HG03135 (cell line): ENCODE results near the gene SPATS2L.

Source experiments
- ATAC-seq: cut with Tn5 transposase; IDR thresholded peaks from one replicate; pipeline ENCODE4 v1.9.1; 2021; ENCODE audit warnings: mild to moderate bottlenecking, moderate library complexity; ENCODE audit not compliant: unreplicated experiment

SPATS2L gene

DNA sequence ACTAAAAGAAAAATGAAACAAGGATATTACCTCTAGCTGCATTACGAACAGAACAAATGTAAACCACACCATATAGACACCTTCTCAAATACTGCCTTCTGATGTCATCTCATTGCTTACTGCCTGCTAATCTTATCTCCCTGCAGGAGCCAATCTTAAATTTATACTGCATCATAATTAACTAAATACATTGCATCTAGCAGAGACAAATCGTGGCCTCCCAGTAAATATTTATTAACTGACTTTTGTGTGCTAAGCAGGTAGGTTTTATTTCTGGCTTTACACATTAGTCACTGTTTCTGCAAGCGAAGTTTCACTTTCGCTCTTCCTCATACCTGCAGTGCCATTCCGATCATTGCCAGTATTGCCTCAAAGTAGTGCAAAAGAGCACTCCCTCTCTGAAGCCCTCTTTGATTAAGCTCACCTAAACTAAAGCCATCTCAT is 67.5 kb downstream of the SPATS2L start:
- peak; percentile 83 for ATAC-seq

DNA sequence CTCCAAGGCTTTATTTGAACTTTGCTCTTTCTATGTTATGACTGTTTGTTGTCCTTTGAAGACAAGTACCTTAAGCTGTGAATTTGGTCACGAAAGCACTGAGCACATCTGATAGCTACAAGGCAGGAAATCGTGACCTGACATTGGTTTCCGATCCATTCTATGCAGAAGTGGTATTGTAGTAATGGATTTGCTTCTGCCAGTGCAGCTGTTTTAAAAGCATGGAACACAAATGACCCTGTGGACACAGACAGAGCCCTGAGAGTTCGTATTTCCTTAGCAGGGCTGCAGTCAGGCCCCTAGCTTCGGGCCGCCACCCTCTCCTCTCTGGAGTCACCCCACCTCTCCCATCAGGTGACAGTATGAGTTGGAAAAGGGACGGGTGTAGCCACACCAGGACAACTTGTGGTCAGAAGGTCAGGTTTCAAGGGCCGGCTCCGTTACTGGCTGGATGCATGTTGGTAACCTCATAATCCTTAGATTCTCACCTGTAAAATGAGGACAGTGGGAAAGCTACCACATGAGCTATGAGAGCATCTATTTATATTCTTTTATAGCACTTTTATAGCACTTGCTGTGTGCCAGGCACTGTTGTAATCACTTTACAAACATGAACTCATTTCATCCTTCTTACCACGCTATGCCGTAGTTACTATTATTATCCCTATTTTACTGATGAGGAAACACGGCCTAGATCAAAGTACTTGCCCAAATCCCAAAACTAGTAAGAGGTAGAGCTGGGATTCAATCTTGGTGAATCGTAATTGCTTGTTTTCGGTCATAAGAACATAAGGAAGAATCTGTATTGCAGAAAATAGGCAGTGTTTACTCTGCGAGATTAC is 70.2 kb downstream of the SPATS2L start:
- no peak for ATAC-seq

GRCh38 chr2:200377355-200378336 is 71.2 kb downstream of the SPATS2L start:
- ATAC-seq, result no peak

DNA sequence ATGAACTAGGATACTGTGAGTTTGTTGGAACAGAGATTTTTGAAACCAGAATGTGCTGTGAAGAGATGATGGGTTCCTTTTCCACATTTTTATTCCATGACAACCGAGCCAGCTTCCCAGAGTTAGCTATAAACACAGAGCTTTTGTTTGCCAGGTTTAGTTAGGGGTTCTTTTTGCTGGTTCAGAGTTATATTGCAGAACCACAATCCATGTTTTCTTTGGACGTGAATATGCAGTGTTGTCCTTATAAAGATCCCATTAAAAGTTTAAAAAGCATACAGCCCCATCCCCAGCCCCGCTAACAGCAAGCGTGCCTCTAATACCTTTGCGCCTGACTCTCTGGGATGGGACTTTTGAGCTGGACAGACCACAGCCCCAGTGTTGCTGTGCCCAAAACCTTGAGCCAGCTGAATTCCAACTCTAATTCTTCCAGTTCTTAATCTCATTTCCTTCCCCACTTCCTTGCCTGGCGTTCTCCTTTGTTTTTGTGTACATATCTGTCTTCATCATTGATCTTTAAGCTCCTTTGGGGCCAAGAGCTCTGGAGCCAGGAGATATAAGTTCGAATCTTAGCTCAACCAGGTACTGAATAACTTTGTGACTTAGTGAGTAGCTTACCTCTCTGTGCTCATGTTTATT is 72.3 kb downstream of the SPATS2L start:
- no peak for ATAC-seq

DNA sequence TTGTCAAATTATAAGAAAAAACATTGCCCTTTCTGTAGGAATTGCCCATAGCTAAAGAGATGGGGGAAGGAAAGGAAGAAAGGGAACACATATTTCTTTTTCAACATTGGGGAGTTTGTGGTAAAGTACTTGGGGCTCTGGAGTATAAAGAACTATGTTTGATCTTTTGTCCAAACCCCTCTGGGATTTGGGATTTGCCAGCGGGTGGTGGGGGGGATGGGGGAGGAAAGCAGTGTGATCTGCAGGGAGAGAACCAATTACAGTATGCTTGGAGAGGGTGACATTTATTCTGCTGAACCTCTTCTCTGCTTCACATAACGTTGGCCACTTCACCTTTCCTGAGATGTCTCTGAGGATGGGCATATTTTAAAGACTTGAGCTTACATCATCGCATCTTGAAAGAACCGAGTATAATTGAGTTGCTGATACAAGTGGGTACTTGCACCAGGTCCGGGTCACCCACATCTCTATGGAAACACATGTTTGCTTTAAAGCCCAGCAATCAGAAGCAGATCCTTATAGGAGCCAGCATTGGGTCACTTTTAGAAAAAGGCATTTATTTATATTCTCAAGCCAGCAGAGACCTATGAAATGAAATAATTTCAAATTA is 73.1 kb downstream of the SPATS2L start:
- no peak for ATAC-seq

DNA sequence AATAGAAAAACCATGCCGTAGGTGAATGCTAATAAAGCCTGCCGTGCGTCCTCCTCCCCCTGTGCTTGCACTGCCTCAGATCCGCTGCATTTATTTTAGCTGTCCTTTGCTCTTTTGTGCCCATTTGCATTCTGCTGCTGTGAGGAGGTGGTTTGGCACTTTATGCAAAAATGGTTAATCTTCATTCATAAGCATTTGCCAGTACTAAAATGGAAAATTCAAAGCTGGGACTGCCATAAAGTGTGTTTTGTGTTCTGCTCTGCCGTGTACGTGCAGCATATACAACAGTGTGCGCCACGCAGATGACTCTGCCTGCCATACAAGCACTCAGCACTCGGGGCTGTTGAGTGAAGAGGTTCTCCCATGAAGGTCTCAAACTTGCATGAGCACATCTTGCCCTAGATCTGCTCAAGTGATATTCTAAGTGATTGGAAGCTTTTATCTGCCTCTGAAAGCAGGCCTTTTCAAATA is 73.6 kb downstream of the SPATS2L start:
- no peak for ATAC-seq

GRCh38 chr2:200380833-200381542 is 74.5 kb downstream of the SPATS2L start:
- ATAC-seq, result no peak

DNA sequence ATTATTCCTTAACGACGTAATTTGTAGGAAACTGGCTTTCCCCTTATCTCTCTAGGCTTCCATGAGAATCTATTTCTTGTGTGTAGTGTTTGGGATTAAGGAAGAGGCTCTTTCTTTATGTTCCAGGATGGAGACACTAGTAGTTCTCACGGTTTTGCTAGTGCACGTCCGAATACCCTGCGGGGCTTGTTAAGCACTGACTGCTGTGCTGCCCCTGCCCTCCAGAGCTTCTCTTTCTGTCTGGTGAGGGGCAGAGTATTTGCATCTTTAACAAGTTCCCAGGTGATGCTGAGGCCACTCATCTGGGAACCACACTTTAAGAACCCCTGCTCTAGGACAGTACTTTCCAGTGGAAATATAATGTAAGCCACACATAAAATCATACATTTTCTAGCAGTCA is 76.4 kb downstream of the SPATS2L start:
- no peak for ATAC-seq

- ATAC-seq, result peak; percentile 78
Measured at GRCh38 chr2:200383380-200384110, 77.1 kb downstream of the SPATS2L start.

DNA sequence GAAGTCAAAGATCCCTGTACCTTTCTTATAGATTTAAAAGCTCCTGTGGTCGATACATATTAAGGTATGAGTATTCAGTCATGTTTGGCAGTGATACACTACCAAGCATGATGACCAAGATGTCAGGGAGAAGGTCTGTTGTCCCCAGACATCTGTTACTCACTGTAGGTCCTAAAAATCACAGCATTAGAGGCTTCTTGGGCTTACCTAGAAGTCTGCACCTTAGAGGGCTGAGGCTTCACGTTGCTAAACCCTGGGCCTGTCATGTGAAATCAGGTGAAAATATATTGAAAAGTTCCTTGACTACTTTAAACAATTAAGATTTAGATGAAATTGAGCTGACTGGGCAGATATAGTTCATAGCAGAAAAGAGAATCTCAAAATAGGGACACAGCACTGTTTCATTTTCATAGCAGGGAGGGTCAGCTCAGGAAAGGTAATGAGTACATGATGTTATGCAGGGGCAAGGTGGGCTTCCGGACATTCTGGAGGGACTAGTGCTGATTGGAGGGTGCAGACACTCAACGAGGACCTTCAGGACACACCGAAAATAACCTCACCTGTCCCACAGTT is 78.7 kb downstream of the SPATS2L start:
- no peak for ATAC-seq

- ATAC-seq, result no peak
Measured at GRCh38 chr2:200393191-200393590, 86.7 kb downstream of the SPATS2L start.

- no peak for ATAC-seq
Measured at GRCh38 chr2:200394045-200394444, 87.6 kb downstream of the SPATS2L start.

DNA sequence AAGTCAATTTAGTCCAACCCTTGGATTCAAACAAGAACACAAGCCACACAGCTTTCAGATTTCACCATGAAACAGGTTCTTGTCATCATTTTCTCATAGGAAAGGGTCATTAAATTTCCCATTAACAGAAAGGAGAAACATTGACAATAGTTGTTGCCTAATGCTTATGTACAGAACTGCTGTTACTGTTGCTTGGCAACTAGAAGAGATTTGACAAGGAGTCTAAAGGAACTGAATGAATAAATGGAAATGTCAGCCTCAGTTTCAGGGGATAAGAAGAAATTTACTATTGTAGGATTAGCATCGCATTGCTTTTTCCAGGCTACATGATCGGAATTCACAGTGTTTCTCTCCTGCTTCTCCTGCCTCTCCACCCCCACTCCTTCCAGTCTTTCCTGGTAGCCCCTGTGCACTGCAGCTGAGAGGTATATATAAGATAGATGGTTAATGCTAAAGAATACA is 90.3 kb downstream of the SPATS2L start:
- no peak for ATAC-seq

DNA sequence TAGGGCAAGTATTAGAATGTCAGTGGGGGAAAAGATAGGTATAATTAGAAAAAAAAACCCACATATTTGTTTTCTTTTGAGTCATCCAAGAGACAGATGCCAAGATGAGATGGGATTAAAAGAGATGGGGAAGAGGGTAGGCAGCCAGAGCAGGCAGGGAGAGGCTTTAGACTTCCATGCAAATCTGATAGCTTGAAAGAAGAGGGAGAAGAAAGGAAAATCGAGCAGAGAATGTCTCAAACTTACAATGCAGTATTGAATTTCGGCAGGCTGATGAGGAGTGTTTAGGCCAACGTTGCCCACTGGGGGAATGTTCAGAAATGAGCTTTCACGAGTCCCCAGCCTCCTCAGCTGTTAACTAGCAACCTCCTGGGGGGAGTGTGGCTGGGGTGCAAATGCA is 91.3 kb downstream of the SPATS2L start:
- no peak for ATAC-seq

DNA sequence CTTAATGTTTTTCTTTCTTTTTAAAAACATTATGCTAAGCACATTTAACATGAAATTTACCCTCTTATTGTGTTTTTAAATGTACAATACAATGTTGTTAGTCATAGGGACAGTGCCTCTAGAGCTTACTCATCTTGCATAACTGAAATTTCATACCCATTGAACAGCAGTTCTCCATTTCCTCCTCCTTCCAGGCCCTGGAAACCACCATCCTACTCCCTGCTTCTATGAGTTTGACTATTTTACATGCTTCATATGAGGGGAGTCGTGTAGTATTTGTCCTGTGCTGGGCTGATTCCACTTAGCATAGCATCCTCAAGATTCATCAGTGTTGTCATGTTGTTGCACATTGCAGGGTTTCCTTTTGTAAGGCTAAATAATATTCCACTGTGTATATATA is 92.6 kb downstream of the SPATS2L start:
- ATAC-seq, result no peak

GRCh38 chr2:200399636-200400035 is 93.1 kb downstream of the SPATS2L start:
- no peak for ATAC-seq

- no peak for ATAC-seq
Measured at GRCh38 chr2:200403814-200404213, 97.3 kb downstream of the SPATS2L start.

GRCh38 chr2:200404615-200405014 is 98.1 kb downstream of the SPATS2L start:
- no peak for ATAC-seq
